ENCODE data around the gene SEMA3A. TPM values are rescaled to one million over a fixed set of nuclear protein-coding genes. Genes with fewer than 3 reads are reported as not detected.

Gene SEMA3A
- total and polyA plus RNA-seq, 9 donors: 0.76 to 23.0 (median 2.2) TPM

DNA sequence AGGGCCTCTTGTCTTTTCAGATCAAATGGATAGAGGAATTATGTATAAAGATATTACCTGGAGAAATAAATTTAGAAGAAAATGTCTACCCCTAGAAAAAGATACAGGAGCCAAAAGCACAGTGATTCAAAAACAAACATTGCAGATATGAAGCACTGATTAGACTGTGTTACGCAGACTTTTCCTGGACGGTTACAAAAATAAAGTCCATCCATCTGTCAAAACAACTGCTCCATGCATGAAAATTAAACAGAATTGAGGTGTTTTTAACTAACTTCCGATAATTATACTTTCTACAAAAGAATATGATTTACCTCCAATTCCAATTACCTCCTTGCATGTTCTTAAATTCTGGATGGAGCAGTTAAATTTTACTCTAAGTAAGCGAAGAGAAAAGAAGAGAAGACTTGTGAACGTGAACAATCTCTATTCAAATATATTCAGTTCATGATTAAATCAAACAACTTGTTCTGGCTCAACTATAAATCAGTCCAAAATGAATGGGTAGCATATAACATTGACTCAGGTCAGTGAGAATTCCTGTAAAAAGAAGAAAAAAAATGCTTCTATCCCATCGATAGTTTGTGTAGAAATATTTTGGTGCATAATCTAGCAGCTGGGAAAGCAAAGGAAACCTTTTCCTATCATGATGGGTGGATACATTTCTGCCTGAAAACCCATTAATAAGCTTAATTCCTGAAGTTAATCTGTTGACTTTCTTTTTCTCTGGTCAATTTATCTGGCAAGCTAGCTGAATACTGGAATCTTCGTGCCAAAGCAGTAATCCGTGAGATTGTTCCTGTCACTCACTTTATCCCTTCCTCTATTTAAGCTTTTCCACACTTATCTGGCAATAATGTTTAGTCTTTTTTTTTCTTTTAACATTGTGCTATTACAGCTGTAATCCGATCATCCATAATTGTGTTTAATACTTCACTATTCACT, 80.4 kb downstream of the SEMA3A start:
- no peaks in the 10 kb centered on the region for H3K9me3 ChIP-seq
- H3K36me3 ChIP-seq: no peaks in the 10 kb centered on the region
- H3K4me3 ChIP-seq: no peak overlapping the region
- H3K27ac ChIP-seq: no peak overlapping the region
- intact Hi-C loops (cut with DNase I): no loop called here
- no peak for DNase-seq
- TF ChIP-seq EP300 (IDR thresholded peaks at IDR 0.05) (no peak), POLR2A (IDR thresholded peaks at IDR 0.05) (no peak)
- TF ChIP-seq, protein P1, sequence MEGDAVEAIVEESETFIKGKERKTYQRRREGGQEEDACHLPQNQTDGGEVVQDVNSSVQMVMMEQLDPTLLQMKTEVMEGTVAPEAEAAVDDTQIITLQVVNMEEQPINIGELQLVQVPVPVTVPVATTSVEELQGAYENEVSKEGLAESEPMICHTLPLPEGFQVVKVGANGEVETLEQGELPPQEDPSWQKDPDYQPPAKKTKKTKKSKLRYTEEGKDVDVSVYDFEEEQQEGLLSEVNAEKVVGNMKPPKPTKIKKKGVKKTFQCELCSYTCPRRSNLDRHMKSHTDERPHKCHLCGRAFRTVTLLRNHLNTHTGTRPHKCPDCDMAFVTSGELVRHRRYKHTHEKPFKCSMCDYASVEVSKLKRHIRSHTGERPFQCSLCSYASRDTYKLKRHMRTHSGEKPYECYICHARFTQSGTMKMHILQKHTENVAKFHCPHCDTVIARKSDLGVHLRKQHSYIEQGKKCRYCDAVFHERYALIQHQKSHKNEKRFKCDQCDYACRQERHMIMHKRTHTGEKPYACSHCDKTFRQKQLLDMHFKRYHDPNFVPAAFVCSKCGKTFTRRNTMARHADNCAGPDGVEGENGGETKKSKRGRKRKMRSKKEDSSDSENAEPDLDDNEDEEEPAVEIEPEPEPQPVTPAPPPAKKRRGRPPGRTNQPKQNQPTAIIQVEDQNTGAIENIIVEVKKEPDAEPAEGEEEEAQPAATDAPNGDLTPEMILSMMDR (IDR thresholded peaks at IDR 0.05): no peak
- WGBS, 3 donors: 70 to 76% (median 71%) methylated on average over 9 of the region's 9 CpGs
- no peaks in the 10 kb centered on the region for H3K27me3 ChIP-seq
- no peaks in the 10 kb centered on the region for H3K4me1 ChIP-seq (ENCODE audit: insufficient read depth)

DNA sequence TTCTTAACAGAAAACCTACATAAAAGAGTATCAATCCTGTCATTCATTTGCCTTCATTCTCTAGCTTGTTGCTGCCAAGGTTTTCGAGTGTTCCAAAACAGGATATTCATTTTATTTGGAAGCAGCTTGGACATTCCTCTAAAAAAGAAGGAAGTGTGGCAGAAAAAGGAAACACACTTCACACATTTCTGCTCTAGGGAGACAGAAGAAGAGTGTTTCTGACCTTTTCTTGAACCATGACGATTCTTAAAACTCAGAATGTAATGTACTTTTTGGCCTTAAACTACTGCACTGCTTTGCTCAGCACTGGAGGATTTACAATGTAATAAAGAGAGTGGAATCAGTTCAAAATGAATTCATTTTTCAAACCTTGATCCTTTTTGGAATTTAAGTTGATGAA, 81.3 kb downstream of the SEMA3A start:
- Histone ChIP-seq H3K4me3 (no peak overlapping the region), H3K27me3 (no peaks in the 10 kb centered on the region), H3K27ac (no peak overlapping the region), H3K36me3 (no peaks in the 10 kb centered on the region), H3K4me1 (ENCODE audit: insufficient read depth) (no peaks in the 10 kb centered on the region), H3K9me3 (no peaks in the 10 kb centered on the region)
- TF ChIP-seq, protein P1 (IDR thresholded peaks at IDR 0.05): no peak
- TF ChIP-seq POLR2A (IDR thresholded peaks at IDR 0.05) (no peak), EP300 (IDR thresholded peaks at IDR 0.05) (no peak)
- DNase-seq: no peak
- intact Hi-C loops (cut with DNase I): no loop called here
- 1 to 3% (median 3%) methylated on average over 2 of the region's 2 CpGs for WGBS, 3 donors

DNA sequence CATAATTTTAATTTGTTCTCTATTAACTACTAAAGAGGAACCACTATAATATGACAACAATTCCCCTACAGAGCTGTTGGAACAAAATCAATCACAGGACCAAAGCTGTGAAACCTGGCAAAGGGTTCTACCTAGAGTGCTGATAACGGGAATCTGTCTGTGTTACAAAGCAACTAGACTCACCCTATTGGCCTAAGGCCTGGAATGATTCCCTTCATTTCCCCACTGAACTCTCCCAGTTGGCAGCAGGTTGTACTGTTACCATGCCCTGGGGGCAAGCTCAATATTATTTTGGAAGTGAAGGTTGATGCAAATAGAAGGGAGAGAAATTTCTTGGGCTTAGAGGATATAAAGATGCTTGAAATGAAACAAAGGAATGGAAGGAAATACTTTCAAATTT, 81.8 kb downstream of the SEMA3A start:
- WGBS, 3 donors: 34 to 45% (median 44%) methylated on average over 1 of the region's 1 CpG
- Histone ChIP-seq H3K36me3 (no peaks in the 10 kb centered on the region), H3K27ac (no peak overlapping the region), H3K4me3 (no peak overlapping the region), H3K27me3 (no peaks in the 10 kb centered on the region), H3K9me3 (no peaks in the 10 kb centered on the region), H3K4me1 (ENCODE audit: insufficient read depth) (no peaks in the 10 kb centered on the region)
- TF ChIP-seq EP300 (IDR thresholded peaks at IDR 0.05) (no peak), POLR2A (IDR thresholded peaks at IDR 0.05) (no peak)
- TF ChIP-seq, protein P1 (IDR thresholded peaks at IDR 0.05): no peak
- DNase-seq: no peak
- intact Hi-C loops (cut with DNase I): no loop called here

DNA sequence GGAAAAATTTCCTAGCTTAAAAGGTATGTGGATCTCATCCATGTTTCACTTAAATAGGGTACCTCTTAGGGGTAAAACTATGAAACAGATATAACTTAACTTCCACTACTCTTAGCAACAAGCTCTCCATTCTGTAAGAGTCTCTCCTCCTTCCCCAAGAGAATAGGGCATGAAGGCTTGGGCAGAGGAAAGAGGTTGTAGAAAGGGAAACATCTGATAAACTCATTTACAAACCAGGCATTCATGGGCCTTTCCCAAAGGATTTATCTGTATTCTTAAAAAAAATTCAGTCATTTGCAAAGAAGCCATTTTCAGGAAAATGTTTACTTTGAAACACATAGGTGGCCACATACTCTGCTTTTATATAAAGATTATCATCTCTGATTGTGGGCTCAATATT, 82.7 kb downstream of the SEMA3A start:
- TF ChIP-seq POLR2A (IDR thresholded peaks at IDR 0.05) (no peak), EP300 (IDR thresholded peaks at IDR 0.05) (no peak)
- TF ChIP-seq, protein P1 (IDR thresholded peaks at IDR 0.05): no peak
- intact Hi-C loops (cut with DNase I): no loop called here
- no peaks in the 10 kb centered on the region for H3K36me3 ChIP-seq
- no peak overlapping the region for H3K27ac ChIP-seq
- H3K4me1 ChIP-seq (ENCODE audit: insufficient read depth): no peaks in the 10 kb centered on the region
- H3K9me3 ChIP-seq: no peaks in the 10 kb centered on the region
- H3K4me3 ChIP-seq: no peak overlapping the region
- no peak for DNase-seq
- no peaks in the 10 kb centered on the region for H3K27me3 ChIP-seq

All from ovary (tissue), 9 donors.